Loucy (cell line): ENCODE results near the gene TRIM29.

Experiments used
- H2AFZ ChIP-seq: fragments of 200-600 bp; sonication (generic); 2 replicates; pipeline ENCODE4 v1.6.0; 2016; ENCODE audit warnings: antibody characterized with exemption, mild to moderate bottlenecking, low read length, moderate library complexity
- H3F3A ChIP-seq: fragments of 200-600 bp; 2 replicates; pipeline ENCODE4 v1.6.0; 2016; ENCODE audit warnings: antibody characterized with exemption, low read depth, mild to moderate bottlenecking
- H3K27me3 ChIP-seq: fragments of 200-600 bp; sonication (generic); 2 replicates; pipeline ENCODE4 v1.6.1; 2014; ENCODE audit warnings: low read length, mild to moderate bottlenecking; ENCODE audit not compliant: insufficient read depth, poor library complexity, severe bottlenecking
- H3K36me3 ChIP-seq: fragments of 200-600 bp; sonication (generic); 2 replicates; pipeline ENCODE4 v1.6.1; 2016; ENCODE audit warnings: low read length; ENCODE audit not compliant: insufficient read depth
- H3K4me1 ChIP-seq: fragments of 200-600 bp; sonication (generic); 2 replicates; pipeline ENCODE4 v1.5.1; 2014; ENCODE audit warnings: low read length, mild to moderate bottlenecking; ENCODE audit not compliant: insufficient read depth, poor library complexity, severe bottlenecking
- H3K4me2 ChIP-seq: fragments of 200-600 bp; sonication (generic); 2 replicates; pipeline ENCODE4 v1.6.0; 2014; ENCODE audit warnings: antibody characterized with exemption, low read length, low read depth, mild to moderate bottlenecking; ENCODE audit not compliant: poor library complexity, severe bottlenecking
- H3K4me3 ChIP-seq: fragments of 200-600 bp; sonication (generic); 2 replicates; pipeline ENCODE4 v1.5.1; 2014; ENCODE audit warnings: low read length, mild to moderate bottlenecking, mixed read lengths; ENCODE audit not compliant: poor library complexity, severe bottlenecking
- H3K79me2 ChIP-seq: fragments of 200-600 bp; sonication (generic); 2 replicates; pipeline ENCODE4 v1.6.1; 2014; ENCODE audit warnings: low read length; ENCODE audit not compliant: insufficient read depth
- H3K9ac ChIP-seq: fragments of 200-600 bp; sonication (generic); 2 replicates; pipeline ENCODE4 v1.6.0; 2014; ENCODE audit warnings: mild to moderate bottlenecking, low read depth, low read length, moderate library complexity; ENCODE audit not compliant: poor library complexity, severe bottlenecking
- H3K9me2 ChIP-seq: fragments of 200-600 bp; sonication (generic); replicated peaks from 2 replicates; pipeline ENCODE4 v1.6.1; 2016; ENCODE audit warnings: low read depth, low read length, mixed read lengths
- H3K9me3 ChIP-seq: fragments of 200-600 bp; sonication (generic); 2 replicates; pipeline ENCODE4 v1.6.1; 2014; ENCODE audit warnings: mild to moderate bottlenecking, antibody characterized with exemption, low read length, low read depth; ENCODE audit not compliant: insufficient read depth
- H4K20me1 ChIP-seq: fragments of 200-600 bp; sonication (generic); 2 replicates; pipeline ENCODE4 v1.6.0; 2014; ENCODE audit warnings: antibody characterized with exemption, low read length, mild to moderate bottlenecking; ENCODE audit not compliant: insufficient read depth, poor library complexity, severe bottlenecking
- CTCF ChIP-seq: fragments of 200-600 bp; sonication (generic); conservative IDR thresholded peaks from 2 replicates; pipeline ENCODE4 v1.5.1; 2014; ENCODE audit warnings: mild to moderate bottlenecking, antibody characterized with exemption, low read length
- EZH2phosphoT487 ChIP-seq: fragments of 200-600 bp; IDR thresholded peaks from 2 replicates; pipeline ENCODE4 v1.6.1; 2018; ENCODE audit warnings: antibody characterized with exemption, mild to moderate bottlenecking, moderate library complexity, borderline replicate concordance

TRIM29 gene

GRCh38 chr11:120089036-120090001 is 48.6 kb downstream of the TRIM29 start:
- H3K9me3 ChIP-seq = no peaks in the 10 kb centered on the region
- no peaks in the 10 kb centered on the region for H3K27me3 ChIP-seq
- no peaks in the 10 kb centered on the region for H3K9me2 ChIP-seq
- no peak overlapping the region for H3K4me3 ChIP-seq
- H3K9ac ChIP-seq = no peak overlapping the region
- H4K20me1 ChIP-seq = no peaks in the 10 kb centered on the region
- H3F3A ChIP-seq = no peaks in the 10 kb centered on the region
- H3K36me3 ChIP-seq = no peaks in the 10 kb centered on the region
- no peak overlapping the region for H3K4me2 ChIP-seq
- H2AFZ ChIP-seq = no peak overlapping the region
- no peaks in the 10 kb centered on the region for H3K79me2 ChIP-seq
- TF ChIP-seq EZH2phosphoT487 = no peak
- TF ChIP-seq CTCF = no peak
- H3K4me1 ChIP-seq = no peaks in the 10 kb centered on the region

GRCh38 chr11:120088056-120088455 is 49.9 kb downstream of the TRIM29 start:
- Histone ChIP-seq H3K9ac (no peak overlapping the region), H3K27me3 (no peaks in the 10 kb centered on the region), H3K4me3 (no peak overlapping the region), H3K4me2 (no peak overlapping the region), H3K9me2 (no peaks in the 10 kb centered on the region), H3K36me3 (no peaks in the 10 kb centered on the region), H3K9me3 (no peaks in the 10 kb centered on the region), H3F3A (no peaks in the 10 kb centered on the region), H3K79me2 (no peaks in the 10 kb centered on the region), H2AFZ (no peak overlapping the region), H4K20me1 (no peaks in the 10 kb centered on the region), H3K4me1 (no peaks in the 10 kb centered on the region)
- TF ChIP-seq EZH2phosphoT487 = no peak
- TF ChIP-seq CTCF = no peak

- no peaks in the 10 kb centered on the region for H3F3A ChIP-seq
- H3K9ac ChIP-seq = no peak overlapping the region
- no peaks in the 10 kb centered on the region for H3K79me2 ChIP-seq
- H2AFZ ChIP-seq = no peak overlapping the region
- no peak overlapping the region for H3K4me3 ChIP-seq
- no peaks in the 10 kb centered on the region for H4K20me1 ChIP-seq
- H3K27me3 ChIP-seq = no peaks in the 10 kb centered on the region
- H3K36me3 ChIP-seq = no peaks in the 10 kb centered on the region
- TF ChIP-seq EZH2phosphoT487 (no peak), CTCF (no peak)
- H3K9me3 ChIP-seq = no peaks in the 10 kb centered on the region
- H3K4me1 ChIP-seq = no peaks in the 10 kb centered on the region
- no peaks in the 10 kb centered on the region for H3K9me2 ChIP-seq
- H3K4me2 ChIP-seq = no peak overlapping the region
Observed at GRCh38 chr11:120086651-120087050, 51.3 kb downstream of the TRIM29 start.
